Caco-2 (cell line): ENCODE results near the gene SGTA. TPM values are rescaled to one million over a fixed set of nuclear protein-coding genes. Genes with fewer than 3 reads are reported as not detected.

ENCODE experiments used
- BruUV-seq: library from RNA; stranded (reverse); fragments of 400-500 nt; replicated peaks from 2 replicates; lab custom pipeline; 2021; lab: Mats Ljungman, UMichigan
- CTCF ChIA-PET: fragments of 300-600 bp; sonication (Branson Sonifier 250); formaldehyde crosslinking; loops from one replicate; lab custom pipeline; 2022; ENCODE audit warnings: antibody characterized with exemption; lab: Charles Lee
- POLR2A ChIA-PET: fragments of 300-600 bp; sonication (Branson Sonifier 250); formaldehyde crosslinking; loops from one replicate; lab custom pipeline; 2022; ENCODE audit warnings: antibody characterized with exemption; lab: Charles Lee
- DNase-seq, 2 experiments: peaks; one replicate each; pipeline versions ENCODE4 v3.0.0 to v3.0.0-alpha.2; 2020 to 2022
- H3K27me3 ChIP-seq: replicated peaks from 2 replicates; pipeline ENCODE4 v1.6.0; 2011; ENCODE audit warnings: low read length; ENCODE audit not compliant: control insufficient read depth, insufficient read depth
- H3K36me3 ChIP-seq: 2 replicates; pipeline ENCODE4 v1.5.1; 2011; ENCODE audit warnings: low read length; ENCODE audit not compliant: control insufficient read depth, insufficient read depth
- H3K4me1 ChIP-seq: fragments of 250-450 bp; sonication (Bioruptor Pico); 2 replicates; pipeline ENCODE4 v1.5.1; 2020; ENCODE audit warnings: mild to moderate bottlenecking
- H3K4me3 ChIP-seq: 2 replicates; pipeline ENCODE4 v1.5.1; 2011; ENCODE audit warnings: low read depth, mild to moderate bottlenecking, control low read depth, low read length
- H3K9me3 ChIP-seq: fragments of 250-450 bp; sonication (Bioruptor Pico); 2 replicates; pipeline ENCODE4 v1.5.1; 2020; ENCODE audit warnings: mild to moderate bottlenecking, moderate library complexity
- H3K27ac Mint-ChIP-seq: one replicate; pipeline ENCODE4 v1.8.0; 2022; ENCODE audit warnings: mixed read lengths; ENCODE audit not compliant: unreplicated experiment
- H3K27me3 Mint-ChIP-seq: one replicate; pipeline ENCODE4 v1.8.0; 2022; ENCODE audit warnings: mixed read lengths; ENCODE audit not compliant: insufficient read depth, unreplicated experiment
- H3K36me3 Mint-ChIP-seq: one replicate; pipeline ENCODE4 v1.8.0; 2022; ENCODE audit warnings: mild to moderate bottlenecking, mixed read lengths; ENCODE audit not compliant: insufficient read depth, unreplicated experiment
- H3K4me1 Mint-ChIP-seq: one replicate; pipeline ENCODE4 v1.8.0; 2022; ENCODE audit warnings: low read depth, mixed read lengths; ENCODE audit not compliant: unreplicated experiment
- H3K4me3 Mint-ChIP-seq: one replicate; pipeline ENCODE4 v1.8.0; 2022; ENCODE audit warnings: mild to moderate bottlenecking, moderate library complexity, mixed read lengths; ENCODE audit not compliant: unreplicated experiment
- H3K9me3 Mint-ChIP-seq: one replicate; pipeline ENCODE4 v1.8.0; 2022; ENCODE audit warnings: mixed read lengths; ENCODE audit not compliant: unreplicated experiment
- intact Hi-C: fragments of 100-400 bp; cut with micrococcal nuclease; formaldehyde crosslinking; loops from one replicate; pipeline ENCODE4 v1.10.0; 2022; ENCODE audit not compliant: unreplicated experiment
- total RNA-seq: library from RNA; stranded (reverse); gene quantifications from 2 replicates; pipeline ENCODE4 v1.2.3, GENCODE V29; 2022
- TF ChIP-seq, protein P1 (sequence below), 2 experiments: fragments of 200-600 bp in 1 of 2; IDR thresholded peaks; 1 replicate in 1 of 2; 2 replicates in 1 of 2; pipeline versions ENCODE4 v1.5.1 to v1.8.0; 2011 to 2022; ENCODE audit warnings: antibody characterized with exemption in 1 of 2, control low read depth in 1 of 2, inconsistent platforms in 1 of 2, low read depth in 1 of 2, low read length in 1 of 2, mild to moderate bottlenecking in 1 of 2, moderate library complexity in 1 of 2; ENCODE audit not compliant: insufficient read depth in 1 of 2, severe bottlenecking in 1 of 2, unreplicated experiment in 1 of 2

Gene SGTA
- total RNA-seq, 1 experiment from 2014 or later: 90.1 TPM

DNA sequence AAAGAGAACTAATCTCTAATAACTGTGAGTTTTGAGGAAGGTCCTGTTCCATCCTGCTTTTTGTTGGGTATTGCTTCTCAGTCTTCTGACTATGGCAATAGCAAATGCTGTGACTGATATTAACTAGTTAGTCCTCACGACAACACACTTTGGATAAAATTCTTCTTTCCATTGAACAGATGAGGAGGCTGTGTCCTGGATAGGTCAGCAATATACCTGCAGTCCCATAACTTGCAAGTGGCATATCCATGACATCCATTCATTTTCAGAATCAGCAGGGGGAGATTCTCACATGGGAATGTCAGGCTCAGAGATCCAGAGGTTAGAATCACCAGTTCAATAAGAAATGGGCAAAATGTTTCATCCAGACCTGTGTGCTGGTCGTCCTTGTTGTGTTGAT, 43.9 kb upstream of the SGTA start:
- Histone ChIP-seq H3K36me3 (no peaks in the 10 kb centered on the region), H3K4me1 (no peaks in the 10 kb centered on the region), H3K9me3 (no peaks in the 10 kb centered on the region), H3K27me3 (no peaks in the 10 kb centered on the region), H3K4me3 (no peak overlapping the region)
- TF ChIP-seq, protein P1, sequence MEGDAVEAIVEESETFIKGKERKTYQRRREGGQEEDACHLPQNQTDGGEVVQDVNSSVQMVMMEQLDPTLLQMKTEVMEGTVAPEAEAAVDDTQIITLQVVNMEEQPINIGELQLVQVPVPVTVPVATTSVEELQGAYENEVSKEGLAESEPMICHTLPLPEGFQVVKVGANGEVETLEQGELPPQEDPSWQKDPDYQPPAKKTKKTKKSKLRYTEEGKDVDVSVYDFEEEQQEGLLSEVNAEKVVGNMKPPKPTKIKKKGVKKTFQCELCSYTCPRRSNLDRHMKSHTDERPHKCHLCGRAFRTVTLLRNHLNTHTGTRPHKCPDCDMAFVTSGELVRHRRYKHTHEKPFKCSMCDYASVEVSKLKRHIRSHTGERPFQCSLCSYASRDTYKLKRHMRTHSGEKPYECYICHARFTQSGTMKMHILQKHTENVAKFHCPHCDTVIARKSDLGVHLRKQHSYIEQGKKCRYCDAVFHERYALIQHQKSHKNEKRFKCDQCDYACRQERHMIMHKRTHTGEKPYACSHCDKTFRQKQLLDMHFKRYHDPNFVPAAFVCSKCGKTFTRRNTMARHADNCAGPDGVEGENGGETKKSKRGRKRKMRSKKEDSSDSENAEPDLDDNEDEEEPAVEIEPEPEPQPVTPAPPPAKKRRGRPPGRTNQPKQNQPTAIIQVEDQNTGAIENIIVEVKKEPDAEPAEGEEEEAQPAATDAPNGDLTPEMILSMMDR (IDR thresholded peaks at IDR 0.05; ENCODE audit: insufficient read depth in 1 of 2, low read depth in 1 of 2, low read length in 1 of 2, severe bottlenecking in 1 of 2, unreplicated experiment in 1 of 2): no peak
- Mint-ChIP-seq H3K4me1 (no peaks in the 10 kb centered on the region), H3K36me3 (no peaks in the 10 kb centered on the region), H3K4me3 (no peak overlapping the region), H3K9me3 (peaks cover 10% of the 10 kb centered on the region), H3K27me3 (no peaks in the 10 kb centered on the region), H3K27ac (no peak overlapping the region)
- ChIA-PET POLR2A (no interaction called here), CTCF (no interaction called here)
- BruUV-seq: no TSS peak
- DNase-seq: no peak
- intact Hi-C loops: no loop called here

- Histone ChIP-seq H3K9me3 (no peaks in the 10 kb centered on the region), H3K36me3 (no peaks in the 10 kb centered on the region), H3K4me3 (no peak overlapping the region), H3K27me3 (no peaks in the 10 kb centered on the region), H3K4me1 (no peaks in the 10 kb centered on the region)
- Mint-ChIP-seq H3K36me3 (no peaks in the 10 kb centered on the region), H3K4me3 (no peak overlapping the region), H3K4me1 (no peaks in the 10 kb centered on the region), H3K9me3 (peaks cover 10% of the 10 kb centered on the region), H3K27ac (no peak overlapping the region), H3K27me3 (no peaks in the 10 kb centered on the region)
- BruUV-seq: no TSS peak
- TF ChIP-seq, protein P1 (IDR thresholded peaks at IDR 0.05; ENCODE audit: insufficient read depth in 1 of 2, low read depth in 1 of 2, low read length in 1 of 2, severe bottlenecking in 1 of 2, unreplicated experiment in 1 of 2): no peak
- ChIA-PET CTCF (interaction anchor here (0.7 to 0.9 kb wide), 2 partner anchors 17 to 1262 kb away, joined by 3 to 8 read pairs; partner anchors contain the start of gene ZNF555), POLR2A (no interaction called here)
- DNase-seq: no peak
- intact Hi-C loops: no loop called here
These were observed 41.1 kb upstream of the SGTA start for GRCh38 chr19:2824129-2824528.

GRCh38 chr19:2823646-2824045, 40.6 kb upstream of the SGTA start:
- H3K36me3 Mint-ChIP-seq: peaks cover 1% of the 10 kb centered on the region
- TF ChIP-seq, protein P1 (IDR thresholded peaks at IDR 0.05; ENCODE audit: insufficient read depth in 1 of 2, low read depth in 1 of 2, low read length in 1 of 2, severe bottlenecking in 1 of 2, unreplicated experiment in 1 of 2): no peak
- POLR2A ChIA-PET: no interaction called here

More at GRCh38 chr19:2823646-2824045, 40.6 kb upstream of the SGTA start:
- DNase-seq: no peak
- Mint-ChIP-seq H3K4me1 (no peaks in the 10 kb centered on the region), H3K4me3 (no peak overlapping the region), H3K9me3 (peaks cover 10% of the 10 kb centered on the region), H3K27me3 (no peaks in the 10 kb centered on the region), H3K27ac (no peak overlapping the region)
- Histone ChIP-seq H3K4me3 (no peak overlapping the region), H3K36me3 (no peaks in the 10 kb centered on the region), H3K9me3 (no peaks in the 10 kb centered on the region), H3K4me1 (no peaks in the 10 kb centered on the region), H3K27me3 (no peaks in the 10 kb centered on the region)
- CTCF ChIA-PET: interaction anchor here (0.9 kb wide), 1 partner anchor 18 kb away, joined by 3 read pairs; the partner anchor contains the start of gene ZNF555
- BruUV-seq: no TSS peak
- intact Hi-C loops: no loop called here
